WTC11 (cell line): ENCODE results near the gene B3GALNT2. TPM values are rescaled to one million over a fixed set of nuclear protein-coding genes. Genes with fewer than 3 reads are reported as not detected.
"Not testable (repeated sequence)": the region's sequence is repeated elsewhere in the genome, so short reads cannot be mapped to it uniquely, and the experiment has no call there.

Experiments
- ATAC-seq: fragments of 200-7000 bp; cut with Tn5 transposase; 2 replicates; pipeline ENCODE4 v1.10.0; 2021; ENCODE audit warnings: mild to moderate bottlenecking, moderate library complexity
- CTCF ChIA-PET: fragments of 300-600 bp; sonication (Branson Sonifier 250); formaldehyde crosslinking; loops from one replicate; lab custom pipeline; 2021; ENCODE audit warnings: antibody characterized with exemption; lab: Charles Lee
- POLR2A ChIA-PET: fragments of 350-600 bp; sonication (Branson Sonifier 250); formaldehyde crosslinking; loops from one replicate; lab custom pipeline; 2021; ENCODE audit warnings: antibody characterized with exemption; lab: Charles Lee
- DNase-seq: peaks from one replicate; pipeline ENCODE4 v3.0.0; 2021; ENCODE audit warnings: low spot score
- H3K27ac Mint-ChIP-seq: 2 replicates; pipeline ENCODE4 v1.8.0; 2021; ENCODE audit warnings: mixed read lengths
- H3K27me3 Mint-ChIP-seq: 2 replicates; pipeline ENCODE4 v1.8.0; 2021; ENCODE audit warnings: low read depth, mild to moderate bottlenecking, moderate library complexity, mixed read lengths
- H3K36me3 Mint-ChIP-seq: 2 replicates; pipeline ENCODE4 v1.8.0; 2021; ENCODE audit warnings: mixed read lengths
- H3K4me1 Mint-ChIP-seq: 2 replicates; pipeline ENCODE4 v1.8.0; 2022; ENCODE audit warnings: mixed read lengths
- H3K4me3 Mint-ChIP-seq: 2 replicates; pipeline ENCODE4 v1.8.0; 2021; ENCODE audit warnings: mild to moderate bottlenecking, moderate library complexity, mixed read lengths
- H3K9me3 Mint-ChIP-seq: 2 replicates; pipeline ENCODE4 v1.8.0; 2021; ENCODE audit warnings: mixed read lengths
- ATF6 ChIP-seq: sonication (generic); formaldehyde crosslinking; IDR thresholded peaks from 2 replicates; pipeline ENCODE4 v1.8.1; 2023; ENCODE audit warnings: mild to moderate bottlenecking, missing genetic modification reagents
- CDX4 ChIP-seq: fragments of 250-450 bp; sonication (Bioruptor Pico); IDR thresholded peaks from 2 replicates; pipeline ENCODE4 v1.9.0; 2021; ENCODE audit warnings: moderate library complexity, mild to moderate bottlenecking, inconsistent platforms, borderline replicate concordance
- E2F5 ChIP-seq: sonication (generic); formaldehyde crosslinking; IDR thresholded peaks from 2 replicates; pipeline ENCODE4 v1.8.1; 2022; ENCODE audit warnings: mild to moderate bottlenecking, moderate library complexity, missing genetic modification reagents
- EMX1 ChIP-seq: fragments of 250-450 bp; sonication (Bioruptor Pico); IDR thresholded peaks from 2 replicates; pipeline ENCODE4 v1.8.0; 2021; ENCODE audit warnings: mild to moderate bottlenecking
- GTF2I ChIP-seq: fragments of 250-450 bp; sonication (Bioruptor Pico); conservative IDR thresholded peaks from 2 replicates; pipeline ENCODE4 v1.4.0; 2021; ENCODE audit warnings: mild to moderate bottlenecking
- IRF1 ChIP-seq: sonication (generic); formaldehyde crosslinking; IDR thresholded peaks from 2 replicates; pipeline ENCODE4 v1.8.0; 2023; ENCODE audit warnings: missing genetic modification reagents
- JUN ChIP-seq: sonication (generic); formaldehyde crosslinking; IDR thresholded peaks from 2 replicates; pipeline ENCODE4 v1.8.0; 2023; ENCODE audit warnings: mild to moderate bottlenecking, missing genetic modification reagents
- KAT7 ChIP-seq: sonication (generic); formaldehyde crosslinking; IDR thresholded peaks from 2 replicates; pipeline ENCODE4 v1.8.1; 2023; ENCODE audit warnings: missing genetic modification reagents, mild to moderate bottlenecking, borderline replicate concordance
- NFE2L1 ChIP-seq: sonication (generic); formaldehyde crosslinking; IDR thresholded peaks from 2 replicates; pipeline ENCODE4 v1.8.1; 2023; ENCODE audit warnings: missing genetic modification reagents
- NFYB ChIP-seq: sonication (generic); formaldehyde crosslinking; conservative IDR thresholded peaks from 2 replicates; pipeline ENCODE4 v1.8.0; 2022; ENCODE audit warnings: low read depth, missing genetic modification reagents
- RELA ChIP-seq: sonication (generic); formaldehyde crosslinking; IDR thresholded peaks from 2 replicates; pipeline ENCODE4 v1.8.1; 2022; ENCODE audit warnings: missing genetic modification reagents, mild to moderate bottlenecking, borderline replicate concordance
- SMAD4 ChIP-seq: sonication (generic); formaldehyde crosslinking; IDR thresholded peaks from 2 replicates; pipeline ENCODE4 v1.8.0; 2022; ENCODE audit warnings: mild to moderate bottlenecking, missing genetic modification reagents
- TCF7 ChIP-seq: sonication (generic); formaldehyde crosslinking; IDR thresholded peaks from 2 replicates; pipeline ENCODE4 v1.8.0; 2022; ENCODE audit warnings: mild to moderate bottlenecking, low read depth, missing genetic modification reagents, moderate library complexity
- ZMAT4 ChIP-seq: fragments of 250-450 bp; sonication (Bioruptor Pico); IDR thresholded peaks from 2 replicates; pipeline ENCODE4 v1.9.0; 2021; ENCODE audit warnings: mild to moderate bottlenecking
- ZNF317 ChIP-seq: sonication (generic); formaldehyde crosslinking; IDR thresholded peaks from 2 replicates; pipeline ENCODE4 v1.8.1; 2023; ENCODE audit warnings: low read depth, mild to moderate bottlenecking, moderate library complexity, missing genetic modification reagents, borderline replicate concordance
- ZNF671 ChIP-seq: fragments of 250-450 bp; sonication (Bioruptor Pico); IDR thresholded peaks from 2 replicates; pipeline ENCODE4 v1.8.0; 2021; ENCODE audit warnings: mild to moderate bottlenecking
- total RNA-seq: library from RNA; stranded (reverse); gene quantifications from 3 replicates; pipeline ENCODE4 v1.2.3, GENCODE V29; 2021
- TF ChIP-seq, protein P1 (sequence below): sonication (generic); formaldehyde crosslinking; IDR thresholded peaks from 2 replicates; pipeline ENCODE4 v1.8.0; 2022; ENCODE audit warnings: mild to moderate bottlenecking, missing genetic modification reagents
- TF ChIP-seq, protein P2 (sequence below): sonication (generic); formaldehyde crosslinking; conservative IDR thresholded peaks from 2 replicates; pipeline ENCODE4 v1.8.1; 2022; ENCODE audit warnings: mild to moderate bottlenecking, missing genetic modification reagents
- TF ChIP-seq, protein P3 (sequence below): sonication (generic); formaldehyde crosslinking; IDR thresholded peaks from 2 replicates; pipeline ENCODE4 v1.8.0; 2022; ENCODE audit warnings: mild to moderate bottlenecking, missing genetic modification reagents
- TF ChIP-seq, protein P4 (sequence below): sonication (generic); formaldehyde crosslinking; IDR thresholded peaks from 2 replicates; pipeline ENCODE4 v1.8.1; 2023; ENCODE audit warnings: mild to moderate bottlenecking, missing genetic modification reagents
- TF ChIP-seq, protein P5 (sequence below): sonication (generic); formaldehyde crosslinking; IDR thresholded peaks from 2 replicates; pipeline ENCODE4 v1.8.1; 2023; ENCODE audit warnings: mild to moderate bottlenecking, missing genetic modification reagents, moderate library complexity

Gene B3GALNT2
- total RNA-seq, 1 experiment from 2014 or later: 41.7 TPM

DNA sequence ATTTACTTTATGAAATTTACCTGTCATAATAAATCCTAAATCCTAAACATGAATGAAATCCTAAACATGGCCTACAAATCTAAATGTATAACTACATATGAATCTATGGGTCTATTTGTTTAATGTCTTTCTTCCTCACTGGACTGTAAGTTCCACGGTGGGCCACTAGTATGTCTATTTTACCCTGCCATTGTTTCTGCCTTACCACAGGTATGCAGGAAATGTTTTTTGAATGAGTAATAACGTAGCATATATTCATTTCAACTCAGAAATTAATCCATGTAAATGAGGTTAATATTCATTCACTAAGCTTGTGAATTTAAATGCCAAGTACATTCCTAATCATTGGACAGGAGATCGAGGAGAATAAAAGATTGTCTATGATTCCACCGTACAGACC lies 35.3 kb downstream of the B3GALNT2 start:
- 0 out of 2 replicates have a peak, but pooled peaks cover 6% of the 10 kb centered on the region for H3K9me3 Mint-ChIP-seq
- ATAC-seq (no peak), DNase-seq (no peak)
- ChIA-PET POLR2A (no interaction called here), CTCF (no interaction called here)
- no peaks in the 10 kb centered on the region for H3K4me1 Mint-ChIP-seq
- no peaks in the 10 kb centered on the region for H3K27me3 Mint-ChIP-seq
- no peak overlapping the region for H3K27ac Mint-ChIP-seq
- no peak overlapping the region for H3K4me3 Mint-ChIP-seq
- peaks cover 36% of the 10 kb centered on the region for H3K36me3 Mint-ChIP-seq
- TF ChIP-seq, protein P1, sequence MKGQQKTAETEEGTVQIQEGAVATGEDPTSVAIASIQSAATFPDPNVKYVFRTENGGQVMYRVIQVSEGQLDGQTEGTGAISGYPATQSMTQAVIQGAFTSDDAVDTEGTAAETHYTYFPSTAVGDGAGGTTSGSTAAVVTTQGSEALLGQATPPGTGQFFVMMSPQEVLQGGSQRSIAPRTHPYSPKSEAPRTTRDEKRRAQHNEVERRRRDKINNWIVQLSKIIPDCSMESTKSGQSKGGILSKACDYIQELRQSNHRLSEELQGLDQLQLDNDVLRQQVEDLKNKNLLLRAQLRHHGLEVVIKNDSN (CRISPR knock-in tag): no peak
- TF ChIP-seq KAT7 (CRISPR knock-in tag) (no peak), ZNF671 (no peak), SMAD4 (CRISPR knock-in tag) (no peak), RELA (CRISPR knock-in tag) (no peak), GTF2I (CRISPR knock-in tag) (no peak), E2F5 (CRISPR knock-in tag) (no peak), EMX1 (CRISPR knock-in tag) (no peak), CDX4 (CRISPR knock-in tag) (no peak), IRF1 (CRISPR knock-in tag) (no peak), NFYB (CRISPR knock-in tag) (no peak), ATF6 (CRISPR knock-in tag) (no peak)
- TF ChIP-seq, protein P2, sequence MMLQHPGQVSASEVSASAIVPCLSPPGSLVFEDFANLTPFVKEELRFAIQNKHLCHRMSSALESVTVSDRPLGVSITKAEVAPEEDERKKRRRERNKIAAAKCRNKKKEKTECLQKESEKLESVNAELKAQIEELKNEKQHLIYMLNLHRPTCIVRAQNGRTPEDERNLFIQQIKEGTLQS (CRISPR knock-in tag): no peak
- TF ChIP-seq, protein P3, sequence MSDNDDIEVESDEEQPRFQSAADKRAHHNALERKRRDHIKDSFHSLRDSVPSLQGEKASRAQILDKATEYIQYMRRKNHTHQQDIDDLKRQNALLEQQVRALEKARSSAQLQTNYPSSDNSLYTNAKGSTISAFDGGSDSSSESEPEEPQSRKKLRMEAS (CRISPR knock-in tag): no peak

GRCh38 chr1:235468004-235468403 lies 36.2 kb downstream of the B3GALNT2 start:
- Mint-ChIP-seq H3K27me3 (no peaks in the 10 kb centered on the region), H3K36me3 (peaks cover 40% of the 10 kb centered on the region), H3K4me1 (no peaks in the 10 kb centered on the region), H3K27ac (no peak overlapping the region)
- ATAC-seq: no peak
- DNase-seq: no peak
- POLR2A ChIA-PET: no interaction called here
- CTCF ChIA-PET: interaction anchor here (0.7 kb wide), 2 partner anchors 14 to 126 kb away, joined by 3 to 4 read pairs; no protein-coding TSS in a partner anchor
- TF ChIP-seq NFE2L1 (CRISPR knock-in tag) (no peak), JUN (CRISPR knock-in tag) (no peak)
- TF ChIP-seq, all 79 proteins: peak for 0
- Mint-ChIP-seq H3K9me3 (0 out of 2 replicates have a peak, but pooled peaks cover 6% of the 10 kb centered on the region), H3K4me3 (no peak overlapping the region)

DNA sequence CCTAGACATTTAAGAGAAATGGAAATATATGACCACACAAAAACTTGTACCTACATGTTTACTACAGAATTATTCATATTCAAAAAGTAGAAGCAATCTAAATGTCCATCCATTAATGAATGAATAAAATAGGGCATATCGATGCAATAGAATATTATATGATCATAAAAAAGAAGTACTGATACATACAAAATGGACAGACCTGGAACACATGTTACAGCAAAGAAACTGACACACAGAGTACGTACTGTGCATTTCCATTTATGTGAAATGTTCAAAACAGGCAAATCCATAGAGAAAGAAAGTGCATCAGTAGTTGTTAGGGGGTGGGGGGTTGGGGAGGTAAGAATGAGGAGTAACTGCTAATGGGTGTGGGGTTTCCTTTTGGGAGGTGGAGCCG lies 39.2 kb downstream of the B3GALNT2 start:
- ATAC-seq: no peak
- TF ChIP-seq GTF2I (CRISPR knock-in tag): no peak
- TF ChIP-seq, protein P4, sequence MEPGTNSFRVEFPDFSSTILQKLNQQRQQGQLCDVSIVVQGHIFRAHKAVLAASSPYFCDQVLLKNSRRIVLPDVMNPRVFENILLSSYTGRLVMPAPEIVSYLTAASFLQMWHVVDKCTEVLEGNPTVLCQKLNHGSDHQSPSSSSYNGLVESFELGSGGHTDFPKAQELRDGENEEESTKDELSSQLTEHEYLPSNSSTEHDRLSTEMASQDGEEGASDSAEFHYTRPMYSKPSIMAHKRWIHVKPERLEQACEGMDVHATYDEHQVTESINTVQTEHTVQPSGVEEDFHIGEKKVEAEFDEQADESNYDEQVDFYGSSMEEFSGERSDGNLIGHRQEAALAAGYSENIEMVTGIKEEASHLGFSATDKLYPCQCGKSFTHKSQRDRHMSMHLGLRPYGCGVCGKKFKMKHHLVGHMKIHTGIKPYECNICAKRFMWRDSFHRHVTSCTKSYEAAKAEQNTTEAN (CRISPR knock-in tag): no peak
- TF ChIP-seq TCF7 (CRISPR knock-in tag): no peak
- TF ChIP-seq ZMAT4 (CRISPR knock-in tag): no peak
- TF ChIP-seq, protein P5, sequence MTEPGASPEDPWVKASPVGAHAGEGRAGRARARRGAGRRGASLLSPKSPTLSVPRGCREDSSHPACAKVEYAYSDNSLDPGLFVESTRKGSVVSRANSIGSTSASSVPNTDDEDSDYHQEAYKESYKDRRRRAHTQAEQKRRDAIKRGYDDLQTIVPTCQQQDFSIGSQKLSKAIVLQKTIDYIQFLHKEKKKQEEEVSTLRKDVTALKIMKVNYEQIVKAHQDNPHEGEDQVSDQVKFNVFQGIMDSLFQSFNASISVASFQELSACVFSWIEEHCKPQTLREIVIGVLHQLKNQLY (CRISPR knock-in tag): no peak
- no peak for TF ChIP-seq ZNF317
- ChIA-PET POLR2A (no interaction called here), CTCF (no interaction called here)
- Mint-ChIP-seq H3K27ac (no peak overlapping the region), H3K36me3 (peaks cover 37% of the 10 kb centered on the region), H3K27me3 (no peaks in the 10 kb centered on the region), H3K9me3 (0 out of 2 replicates have a peak, but pooled peaks cover 6% of the 10 kb centered on the region), H3K4me3 (no peak overlapping the region), H3K4me1 (no peaks in the 10 kb centered on the region)
- DNase-seq: no peak

GRCh38 chr1:235462832-235463231 lies 41.4 kb downstream of the B3GALNT2 start:
- not testable (repeated sequence) for H3K9me3 Mint-ChIP-seq, DNase-seq, H3K27ac Mint-ChIP-seq, H3K4me3 Mint-ChIP-seq, H3K27me3 Mint-ChIP-seq, ATAC-seq, H3K4me1 Mint-ChIP-seq
- peaks cover 31% of the 10 kb centered on the region for H3K36me3 Mint-ChIP-seq
- POLR2A ChIA-PET: interaction anchor here (0.6 kb wide), 1 partner anchor 42 kb away, joined by 3 read pairs; no protein-coding TSS in a partner anchor
- CTCF ChIA-PET: interaction anchor here (0.6 to 1.1 kb wide), 3 partner anchors 12 to 682 kb away, joined by 3 to 4 read pairs (median 3); no protein-coding TSS in a partner anchor
